ENCODE results near the gene MLANA. TPM values are rescaled to one million over a fixed set of nuclear protein-coding genes. Genes with fewer than 3 reads are reported as not detected.

MLANA gene, protein sequence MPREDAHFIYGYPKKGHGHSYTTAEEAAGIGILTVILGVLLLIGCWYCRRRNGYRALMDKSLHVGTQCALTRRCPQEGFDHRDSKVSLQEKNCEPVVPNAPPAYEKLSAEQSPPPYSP
- not detected in 5 replicates for total RNA-seq (2022; extraction: Qiagen RNA extraction)

DNA sequence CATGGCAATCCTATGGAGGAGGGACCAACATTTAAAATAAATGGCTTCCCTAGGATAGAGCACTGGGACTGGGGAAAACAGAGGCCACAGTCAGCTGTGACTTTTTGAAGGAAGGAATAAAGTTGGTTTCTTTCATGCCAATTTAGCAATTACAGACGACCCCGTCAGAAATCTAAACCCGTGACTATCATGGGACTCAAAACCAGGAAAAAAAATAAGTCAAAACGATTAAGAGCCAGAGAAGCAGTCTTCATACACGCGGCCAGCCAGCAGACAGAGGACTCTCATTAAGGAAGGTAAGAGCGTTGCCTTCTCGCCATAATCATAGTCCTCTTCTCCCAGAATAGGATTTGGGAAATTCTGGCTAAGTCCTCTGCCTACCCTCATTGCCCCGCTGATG lies at the start of gene MLANA:
Gene MLANA (plus strand): TSS at position 249 of the 400 bp plus-strand sequence. CDS start 1,586 bp downstream, outside the sequence.

Other genes starting within 250 kb of the MLANA start
- gene ERMP1, start 57.8 kb upstream of the MLANA start, total RNA-seq (2022; extraction: Qiagen RNA extraction) = 15.5 to 22.0 TPM (median 19.2 TPM) in 5 replicates
- 10.4 to 13.8 TPM (median 13.0 TPM) in 5 replicates for gene RANBP6, start 124.7 kb downstream of the MLANA start, total RNA-seq (2022; extraction: Qiagen RNA extraction)